Activated T-cell treated with anti-CD3 and anti-CD28 coated beads, Interleukin-2, amount 50 U/mL, for 72 hours (primary cell): ENCODE results near the gene ARL11. TPM values are rescaled to one million over a fixed set of nuclear protein-coding genes. Genes with fewer than 3 reads are reported as not detected.

ENCODE experiments used
- ATAC-seq, 2 donors: fragments of 150-1000 bp; cut with Tn5 transposase; replicated peaks in 1 of 2; 2 replicates each; pipeline ENCODE4 v1.10.0; 2021; ENCODE audit warnings: moderate library complexity in 2 of 2, mild to moderate bottlenecking in 1 of 2
- DNase-seq, 2 donors: peaks; one replicate each; pipeline ENCODE4 v3.0.0; 2021 to 2022; ENCODE audit warnings: mixed read lengths in 1 of 2
- H3K27ac Mint-ChIP-seq: one replicate; pipeline ENCODE4 v1.8.0; 2022; ENCODE audit warnings: mild to moderate bottlenecking, moderate library complexity, mixed read lengths
- H3K27me3 Mint-ChIP-seq: one replicate; pipeline ENCODE4 v1.8.0; 2022; ENCODE audit warnings: low read depth, mixed read lengths
- H3K36me3 Mint-ChIP-seq, 2 donors: one replicate each; pipeline ENCODE4 v1.8.0; 2022; ENCODE audit warnings: mixed read lengths in 2 of 2, mild to moderate bottlenecking in 1 of 2; ENCODE audit not compliant: insufficient read depth in 2 of 2
- H3K4me1 Mint-ChIP-seq: one replicate; pipeline ENCODE4 v1.8.0; 2022; ENCODE audit warnings: low read depth, mixed read lengths
- H3K4me3 Mint-ChIP-seq, 2 donors: one replicate each; pipeline ENCODE4 v1.8.0; 2022; ENCODE audit warnings: mild to moderate bottlenecking in 2 of 2, mixed read lengths in 2 of 2, moderate library complexity in 2 of 2
- H3K9me3 Mint-ChIP-seq, 2 donors: one replicate each; pipeline ENCODE4 v1.8.0; 2022; ENCODE audit warnings: mixed read lengths in 2 of 2
- total RNA-seq, 2 donors: library from RNA; stranded (reverse); gene quantifications; one replicate each; pipeline ENCODE4 v1.2.3, GENCODE V29; 2022

ARL11 gene
- total RNA-seq, 2 donors from 2014 or later = 0.35 to 0.65 TPM

GRCh38 chr13:49624229-49624628 lies 4.1 kb upstream of the ARL11 start:
- Mint-ChIP-seq H3K27me3 (no peaks in the 10 kb centered on the region), H3K4me1 (peaks cover 12% of the 10 kb centered on the region), H3K36me3 (no peaks in the 10 kb centered on the region), H3K27ac (no peak overlapping the region), H3K4me3 (no peak overlapping the region), H3K9me3 (no peaks in the 10 kb centered on the region)
- DNase-seq = no peak
- no peak for ATAC-seq

GRCh38 chr13:49625392-49626079 lies 2.8 kb upstream of the ARL11 start:
- Mint-ChIP-seq H3K4me1 (peaks cover 12% of the 10 kb centered on the region), H3K27ac (no peak overlapping the region)

GRCh38 chr13:49629196-49629938 lies 1.1 kb downstream of the ARL11 start:
- peaks cover 12% of the 10 kb centered on the region for H3K4me1 Mint-ChIP-seq
- no peak overlapping the region for H3K4me3 Mint-ChIP-seq
- DNase-seq (no peak), ATAC-seq (no peak)
- H3K27me3 Mint-ChIP-seq = no peaks in the 10 kb centered on the region
- no peaks in the 10 kb centered on the region for H3K36me3 Mint-ChIP-seq
- no peaks in the 10 kb centered on the region for H3K9me3 Mint-ChIP-seq
- H3K27ac Mint-ChIP-seq = no peak overlapping the region

More at GRCh38 chr13:49625392-49626079, 2.8 kb upstream of the ARL11 start:
- ATAC-seq = no peak
- Mint-ChIP-seq H3K27me3 (no peaks in the 10 kb centered on the region), H3K4me3 (no peak overlapping the region), H3K36me3 (no peaks in the 10 kb centered on the region), H3K9me3 (no peaks in the 10 kb centered on the region)
- DNase-seq = no peak

- no peak overlapping the region for H3K27ac Mint-ChIP-seq
- no peak for DNase-seq
- H3K27me3 Mint-ChIP-seq = no peaks in the 10 kb centered on the region
- no peaks in the 10 kb centered on the region for H3K9me3 Mint-ChIP-seq
- ATAC-seq = no peak
- peaks cover 16% of the 10 kb centered on the region for H3K4me1 Mint-ChIP-seq
- no peaks in the 10 kb centered on the region for H3K36me3 Mint-ChIP-seq
- no peak overlapping the region for H3K4me3 Mint-ChIP-seq
Observed at GRCh38 chr13:49629947-49630346, 1.6 kb downstream of the ARL11 start.

- ATAC-seq (no peak), DNase-seq (no peak)
- Mint-ChIP-seq H3K27ac (no peak overlapping the region), H3K4me3 (no peak overlapping the region), H3K9me3 (no peaks in the 10 kb centered on the region), H3K36me3 (no peaks in the 10 kb centered on the region), H3K4me1 (peaks cover 22% of the 10 kb centered on the region), H3K27me3 (no peaks in the 10 kb centered on the region)
Observed at GRCh38 chr13:49630580-49630979, 2.3 kb downstream of the ARL11 start.

- no peaks in the 10 kb centered on the region for H3K36me3 Mint-ChIP-seq
- no peak overlapping the region for H3K27ac Mint-ChIP-seq
- no peaks in the 10 kb centered on the region for H3K27me3 Mint-ChIP-seq
- H3K4me1 Mint-ChIP-seq = peaks cover 29% of the 10 kb centered on the region
- no peak overlapping the region for H3K4me3 Mint-ChIP-seq
- ATAC-seq (no peak), DNase-seq (no peak)
- no peaks in the 10 kb centered on the region for H3K9me3 Mint-ChIP-seq
Observed at GRCh38 chr13:49632156-49632555, 3.8 kb downstream of the ARL11 start.

GRCh38 chr13:49633710-49634109 lies 5.4 kb downstream of the ARL11 start:
- ATAC-seq (no peak), DNase-seq (no peak)
- peaks cover 18% of the 10 kb centered on the region for H3K4me1 Mint-ChIP-seq
- H3K9me3 Mint-ChIP-seq = no peaks in the 10 kb centered on the region
- no peaks in the 10 kb centered on the region for H3K27me3 Mint-ChIP-seq
- H3K27ac Mint-ChIP-seq = no peak overlapping the region
- no peak overlapping the region for H3K4me3 Mint-ChIP-seq
- no peaks in the 10 kb centered on the region for H3K36me3 Mint-ChIP-seq

- Mint-ChIP-seq H3K36me3 (no peaks in the 10 kb centered on the region), H3K4me3 (peak overlapping the region in 1 of 2 donors; percentile 58), H3K4me1 (peaks cover 18% of the 10 kb centered on the region), H3K27me3 (no peaks in the 10 kb centered on the region), H3K27ac (no peak overlapping the region), H3K9me3 (no peaks in the 10 kb centered on the region)
- peak; percentile 7 to 42 for DNase-seq
- ATAC-seq = peak; percentile 60 to 86
Observed at GRCh38 chr13:49635599-49636433, 7.5 kb downstream of the ARL11 start.

- peaks cover 18% of the 10 kb centered on the region for H3K4me1 Mint-ChIP-seq
- no peak for ATAC-seq
Observed at GRCh38 chr13:49636705-49637104, 8.4 kb downstream of the ARL11 start.

GRCh38 chr13:49638030-49638743 lies 9.9 kb downstream of the ARL11 start:
- ATAC-seq (no peak), DNase-seq (no peak)
- H3K4me1 Mint-ChIP-seq = peaks cover 18% of the 10 kb centered on the region
- no peak overlapping the region for H3K27ac Mint-ChIP-seq
- no peak overlapping the region for H3K4me3 Mint-ChIP-seq
- H3K9me3 Mint-ChIP-seq = no peaks in the 10 kb centered on the region
- H3K36me3 Mint-ChIP-seq = no peaks in the 10 kb centered on the region
- no peaks in the 10 kb centered on the region for H3K27me3 Mint-ChIP-seq

More at GRCh38 chr13:49636705-49637104, 8.4 kb downstream of the ARL11 start:
- H3K9me3 Mint-ChIP-seq = no peaks in the 10 kb centered on the region
- no peaks in the 10 kb centered on the region for H3K36me3 Mint-ChIP-seq
- H3K27me3 Mint-ChIP-seq = no peaks in the 10 kb centered on the region
- no peak overlapping the region for H3K27ac Mint-ChIP-seq
- peak overlapping the region in 1 of 2 donors; percentile 58 for H3K4me3 Mint-ChIP-seq
- DNase-seq = no peak

GRCh38 chr13:49638744-49639072 lies 10.4 kb downstream of the ARL11 start:
- no peak for DNase-seq
- H3K9me3 Mint-ChIP-seq = no peaks in the 10 kb centered on the region
- H3K27me3 Mint-ChIP-seq = no peaks in the 10 kb centered on the region
- H3K4me1 Mint-ChIP-seq = peaks cover 18% of the 10 kb centered on the region
- H3K4me3 Mint-ChIP-seq = no peak overlapping the region
- no peaks in the 10 kb centered on the region for H3K36me3 Mint-ChIP-seq
- no peak for ATAC-seq
- H3K27ac Mint-ChIP-seq = no peak overlapping the region

GRCh38 chr13:49641801-49642291 lies 13.5 kb downstream of the ARL11 start:
- H3K9me3 Mint-ChIP-seq = no peaks in the 10 kb centered on the region
- no peaks in the 10 kb centered on the region for H3K36me3 Mint-ChIP-seq
- DNase-seq (no peak), ATAC-seq (no peak)
- peaks cover 6% of the 10 kb centered on the region for H3K4me1 Mint-ChIP-seq
- no peak overlapping the region for H3K27ac Mint-ChIP-seq
- no peak overlapping the region for H3K4me3 Mint-ChIP-seq
- H3K27me3 Mint-ChIP-seq = no peaks in the 10 kb centered on the region
